ENCODE data around the gene LIG3.

DNA sequence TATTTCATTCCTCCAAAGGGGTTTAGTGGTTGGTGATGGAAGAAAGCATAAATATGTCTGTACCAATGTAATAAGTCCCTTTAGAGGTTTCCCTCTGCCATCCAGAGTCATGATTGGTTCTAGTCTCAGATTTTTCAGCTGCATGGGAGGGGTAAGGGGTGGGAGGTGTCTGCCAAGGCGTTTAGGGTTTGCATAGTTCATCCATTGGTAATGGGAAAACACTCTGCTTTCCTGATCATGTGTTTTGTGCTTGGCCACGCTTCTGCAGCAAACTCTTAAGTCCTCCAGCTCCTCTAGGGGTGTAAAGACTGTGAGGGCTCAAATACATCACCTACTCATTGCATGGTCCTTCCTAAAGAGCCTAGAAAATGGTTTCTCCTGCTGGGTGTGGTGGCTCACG is 29.8 kb downstream of the LIG3 start:
- no peak for TF ChIP-seq YY1 (IDR thresholded peaks at IDR 0.05; ENCODE audit: insufficient read depth, insufficient read length)
- no peak for TF ChIP-seq SUZ12 (IDR thresholded peaks at IDR 0.05; ENCODE audit: extremely low read depth, insufficient read depth, insufficient read length)
- no peak for TF ChIP-seq ZNF274 (IDR thresholded peaks at IDR 0.05; ENCODE audit: low read depth, low read length)

Measured in NT2/D1 (cell line).